HepG2 (cell line): ENCODE results near the gene VPS25. TPM values are rescaled to one million over a fixed set of nuclear protein-coding genes. Genes with fewer than 3 reads are reported as not detected.

Experiments used
- ATF4 ChIP-seq, 2 experiments: fragments of 450-650 bp in 1 of 2; sonication (generic) in 1 of 2; formaldehyde crosslinking; IDR thresholded peaks; 2 replicates each; pipeline versions ENCODE4 v1.5.0 to v1.8.0; 2020 to 2022; ENCODE audit warnings: mild to moderate bottlenecking in 1 of 2, missing genetic modification reagents in 1 of 2
- ATF7-NPFF ChIP-seq: sonication (generic); formaldehyde crosslinking; IDR thresholded peaks from 2 replicates; pipeline ENCODE4 v1.8.1; 2023; ENCODE audit warnings: mild to moderate bottlenecking, low read depth, missing genetic modification reagents, moderate library complexity
- GPN1 ChIP-seq: sonication (generic); formaldehyde crosslinking; IDR thresholded peaks from 2 replicates; pipeline ENCODE4 v1.5.1; 2020; ENCODE audit warnings: missing genetic modification reagents, borderline replicate concordance
- HNRNPK ChIP-seq: fragments of 200-400 bp; formaldehyde crosslinking; IDR thresholded peaks from 2 replicates; pipeline ENCODE4 v1.6.1; 2018; ENCODE audit warnings: low read length, low read depth, moderate library complexity, mild to moderate bottlenecking; ENCODE audit not compliant: poor library complexity, severe bottlenecking
- IRF2 ChIP-seq: IDR thresholded peaks from 2 replicates; pipeline ENCODE4 v1.6.1; 2018; ENCODE audit warnings: missing genetic modification reagents, missing compliant biosample characterization
- JDP2 ChIP-seq: sonication (generic); formaldehyde crosslinking; IDR thresholded peaks from 2 replicates; pipeline ENCODE4 v1.8.1; 2022; ENCODE audit warnings: missing genetic modification reagents, borderline replicate concordance
- JUND ChIP-seq: sonication (generic); formaldehyde crosslinking; IDR thresholded peaks from 2 replicates; pipeline ENCODE4 v1.8.0; 2022; ENCODE audit warnings: mild to moderate bottlenecking, missing genetic modification reagents
- MBD4 ChIP-seq: IDR thresholded peaks from 2 replicates; pipeline ENCODE4 v1.6.1; 2012; ENCODE audit warnings: low read length, inconsistent platforms, borderline replicate concordance
- MZF1 ChIP-seq: sonication (generic); formaldehyde crosslinking; IDR thresholded peaks from 2 replicates; pipeline ENCODE4 v1.8.1; 2023; ENCODE audit warnings: mild to moderate bottlenecking, missing genetic modification reagents, borderline replicate concordance
- SALL1 ChIP-seq: sonication (generic); formaldehyde crosslinking; IDR thresholded peaks from 2 replicates; pipeline ENCODE4 v1.8.0; 2022; ENCODE audit warnings: mild to moderate bottlenecking, missing genetic modification reagents
- SAP130 ChIP-seq: IDR thresholded peaks from 2 replicates; pipeline ENCODE4 v1.6.1; 2016; ENCODE audit warnings: low read depth
- SNRNP70 ChIP-seq: fragments of 200-400 bp; formaldehyde crosslinking; IDR thresholded peaks from 2 replicates; pipeline ENCODE4 v1.6.1; 2017; ENCODE audit warnings: mild to moderate bottlenecking, low read depth, low read length, moderate library complexity
- USF2 ChIP-seq, 2 experiments: sonication (generic) in 1 of 2; formaldehyde crosslinking in 1 of 2; IDR thresholded peaks; 2 replicates each; pipeline versions ENCODE4 v1.5.1 to v1.6.1; 2011 to 2020; ENCODE audit warnings: borderline replicate concordance in 1 of 2, low read depth in 1 of 2, low read length in 1 of 2, mild to moderate bottlenecking in 1 of 2, missing genetic modification reagents in 1 of 2, moderate library complexity in 1 of 2
- ZNF362 ChIP-seq: sonication (generic); formaldehyde crosslinking; IDR thresholded peaks from 2 replicates; pipeline ENCODE4 v1.4.0; 2020; ENCODE audit warnings: missing genetic modification reagents, mild to moderate bottlenecking, borderline replicate concordance
- ZNF552 ChIP-seq: sonication (generic); formaldehyde crosslinking; IDR thresholded peaks from 2 replicates; pipeline ENCODE4 v1.9.0; 2022; ENCODE audit warnings: missing genetic modification reagents, mild to moderate bottlenecking, borderline replicate concordance
- ZNF615 ChIP-seq: sonication (generic); formaldehyde crosslinking; IDR thresholded peaks from 2 replicates; pipeline ENCODE4 v1.5.0; 2020; ENCODE audit warnings: mild to moderate bottlenecking, missing genetic modification reagents, borderline replicate concordance
- ZNF749 ChIP-seq: sonication (generic); formaldehyde crosslinking; IDR thresholded peaks from 2 replicates; pipeline ENCODE4 v1.8.0; 2022; ENCODE audit warnings: mild to moderate bottlenecking, missing genetic modification reagents, moderate library complexity, borderline replicate concordance
- polyA plus RNA-seq, 8 experiments: library from polyadenylated mRNA; depleted of rRNA in 3 of 8; stranded (reverse) in 7 of 8; unstranded in 1 of 8; fragments of >200 nt; fragmentation: Illumina TruSeq in 4 of 8; extraction: Trizol in 4 of 8; gene quantifications; 2 replicates each; pipeline versions ENCODE4 v1.2.1 to v1.2.3, GENCODE V29; 2011 to 2016; ENCODE audit warnings: low read depth in 4 of 8, missing spikeins in 1 of 8, mixed read lengths in 1 of 8; ENCODE audit not compliant: insufficient read depth in 1 of 8
- total RNA-seq, 5 experiments: library from RNA; depleted of rRNA; stranded (reverse); fragments of >200 nt; fragmentation: Illumina TruSeq; extraction: Trizol; gene quantifications; 2 replicates each; pipeline ENCODE4 v1.2.3, GENCODE V29; 2016; ENCODE audit warnings: low read depth in 1 of 5
- TF ChIP-seq, protein P1 (sequence below): sonication (generic); formaldehyde crosslinking; IDR thresholded peaks from 2 replicates; pipeline ENCODE4 v1.4.0; 2020; ENCODE audit warnings: mild to moderate bottlenecking, missing genetic modification reagents
- TF ChIP-seq, protein P2 (sequence below): sonication (generic); formaldehyde crosslinking; conservative IDR thresholded peaks from 2 replicates; pipeline ENCODE4 v1.8.1; 2023; ENCODE audit warnings: missing genetic modification reagents

Gene VPS25
- total and polyA plus RNA-seq, 2 of the 13 experiments (the other 11 are each of a cell fraction or from before 2014, with no cell fraction given), result 161 to 249 TPM

GRCh38 chr17:42779936-42780850 is 6.9 kb downstream of the VPS25 start, which contains the start of gene WNK4 (continued):
- TF ChIP-seq, protein P1, sequence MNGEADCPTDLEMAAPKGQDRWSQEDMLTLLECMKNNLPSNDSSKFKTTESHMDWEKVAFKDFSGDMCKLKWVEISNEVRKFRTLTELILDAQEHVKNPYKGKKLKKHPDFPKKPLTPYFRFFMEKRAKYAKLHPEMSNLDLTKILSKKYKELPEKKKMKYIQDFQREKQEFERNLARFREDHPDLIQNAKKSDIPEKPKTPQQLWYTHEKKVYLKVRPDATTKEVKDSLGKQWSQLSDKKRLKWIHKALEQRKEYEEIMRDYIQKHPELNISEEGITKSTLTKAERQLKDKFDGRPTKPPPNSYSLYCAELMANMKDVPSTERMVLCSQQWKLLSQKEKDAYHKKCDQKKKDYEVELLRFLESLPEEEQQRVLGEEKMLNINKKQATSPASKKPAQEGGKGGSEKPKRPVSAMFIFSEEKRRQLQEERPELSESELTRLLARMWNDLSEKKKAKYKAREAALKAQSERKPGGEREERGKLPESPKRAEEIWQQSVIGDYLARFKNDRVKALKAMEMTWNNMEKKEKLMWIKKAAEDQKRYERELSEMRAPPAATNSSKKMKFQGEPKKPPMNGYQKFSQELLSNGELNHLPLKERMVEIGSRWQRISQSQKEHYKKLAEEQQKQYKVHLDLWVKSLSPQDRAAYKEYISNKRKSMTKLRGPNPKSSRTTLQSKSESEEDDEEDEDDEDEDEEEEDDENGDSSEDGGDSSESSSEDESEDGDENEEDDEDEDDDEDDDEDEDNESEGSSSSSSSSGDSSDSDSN (CRISPR knock-in tag), result peak; percentile 64; the same call in 1 of the 2 replicates
- TF ChIP-seq ZNF552 (CRISPR knock-in tag) (no peak; the same call in 1 of the 2 replicates), HNRNPK (peak; percentile 53), ZNF749 (peak; percentile 65; the same call in 1 of the 2 replicates), SAP130 (CRISPR knock-in tag) (peak; percentile 87), JDP2 (CRISPR knock-in tag) (no peak), ATF7-NPFF (peak; percentile 91), SNRNP70 (no peak), SALL1 (CRISPR knock-in tag) (peak; percentile 84), ZNF362 (CRISPR knock-in tag) (no peak; the same call in 1 of the 2 replicates), USF2 (IDR thresholded peaks at IDR 0.05; ENCODE audit: low read depth, low read length) (no peak), USF2 (CRISPR knock-in tag; IDR thresholded peaks at IDR 0.05; ENCODE audit: borderline replicate concordance) (no peak; the same call in 1 of the 2 replicates), JUND (CRISPR knock-in tag) (peak; percentile 55; the same call in 1 of the 2 replicates), MBD4 (no peak), ATF4 (CRISPR knock-in tag; IDR thresholded peaks at IDR 0.05) (no peak; a peak in 1 of 4 replicates), ZNF615 (CRISPR knock-in tag) (no peak), MZF1 (no peak), GPN1 (CRISPR knock-in tag) (no peak), IRF2 (CRISPR knock-in tag) (peak; percentile 61)
- TF ChIP-seq, protein P2, sequence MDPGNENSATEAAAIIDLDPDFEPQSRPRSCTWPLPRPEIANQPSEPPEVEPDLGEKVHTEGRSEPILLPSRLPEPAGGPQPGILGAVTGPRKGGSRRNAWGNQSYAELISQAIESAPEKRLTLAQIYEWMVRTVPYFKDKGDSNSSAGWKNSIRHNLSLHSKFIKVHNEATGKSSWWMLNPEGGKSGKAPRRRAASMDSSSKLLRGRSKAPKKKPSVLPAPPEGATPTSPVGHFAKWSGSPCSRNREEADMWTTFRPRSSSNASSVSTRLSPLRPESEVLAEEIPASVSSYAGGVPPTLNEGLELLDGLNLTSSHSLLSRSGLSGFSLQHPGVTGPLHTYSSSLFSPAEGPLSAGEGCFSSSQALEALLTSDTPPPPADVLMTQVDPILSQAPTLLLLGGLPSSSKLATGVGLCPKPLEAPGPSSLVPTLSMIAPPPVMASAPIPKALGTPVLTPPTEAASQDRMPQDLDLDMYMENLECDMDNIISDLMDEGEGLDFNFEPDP (CRISPR knock-in tag), result no peak
